Stimulated activated CD8-positive, alpha-beta memory T cell treated with anti-CD3 and anti-CD28 coated beads, Interleukin-4, amount 100 ng/mL, for 24 hours (primary cell): ENCODE measurements around the gene C14orf93.

Experiments used
- DNase-seq: peaks from one replicate; pipeline ENCODE4 v3.0.0-alpha.2; 2020; ENCODE audit warnings: low read depth

The C14orf93 gene

DNA sequence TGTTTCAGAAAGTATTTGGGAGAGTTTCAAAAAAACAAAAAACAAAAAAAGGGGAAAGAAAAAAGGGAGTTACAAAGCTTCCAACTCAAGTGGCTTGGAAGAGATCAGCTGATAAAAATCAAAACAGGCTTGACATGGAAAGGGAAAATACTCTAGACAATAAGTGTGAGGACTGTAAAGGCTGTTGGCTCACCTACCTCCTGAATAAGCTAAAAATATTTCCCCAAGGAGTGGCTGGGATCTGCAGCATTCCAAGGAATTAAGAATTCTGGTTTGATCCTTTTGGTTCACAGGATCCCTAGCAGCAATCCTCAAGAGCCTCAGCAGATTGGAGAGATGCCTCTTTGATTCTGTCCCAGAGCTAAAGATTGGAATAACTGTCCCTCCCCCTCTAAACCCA lies 16.4 kb downstream of the C14orf93 start:
- no peak for DNase-seq

DNA sequence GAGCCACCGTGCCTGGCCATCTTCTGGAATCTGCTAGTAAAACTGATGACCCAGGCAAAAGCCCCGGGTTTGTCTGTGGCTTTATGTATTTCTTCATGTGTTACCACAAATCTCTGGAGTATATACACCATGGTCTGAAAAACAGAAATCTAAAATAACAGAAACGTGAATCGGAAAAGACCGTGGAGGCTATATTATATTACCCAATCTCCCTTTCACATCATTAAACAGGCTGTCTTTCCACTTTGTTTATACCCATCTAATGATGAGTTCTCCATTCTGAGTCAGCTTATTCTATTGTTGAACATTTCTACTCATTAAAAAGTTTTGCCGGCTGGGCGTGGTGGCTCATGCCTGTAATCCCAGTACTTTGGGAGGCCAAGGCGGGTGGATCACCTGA lies 18.1 kb downstream of the C14orf93 start:
- DNase-seq, result no peak

DNA sequence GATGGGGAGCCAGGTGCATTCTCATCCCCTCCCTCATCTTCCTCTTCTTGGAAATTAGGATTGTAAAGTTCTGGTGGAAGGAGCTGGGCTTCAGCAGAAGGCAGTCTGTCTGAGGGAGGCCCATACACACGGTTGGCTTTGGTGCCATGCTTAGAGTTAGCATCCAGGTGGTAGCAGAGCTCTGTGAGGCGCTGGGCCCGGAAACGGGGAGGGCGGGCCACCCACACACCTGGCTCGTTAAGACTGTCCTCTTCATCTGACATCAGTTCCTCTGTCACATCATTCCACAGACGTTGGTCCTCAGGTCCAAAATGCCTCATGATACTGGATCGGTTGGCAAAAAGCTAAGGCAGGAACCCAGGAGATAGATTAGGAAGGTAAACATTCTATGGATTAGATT lies 22.7 kb downstream of the C14orf93 start:
- no peak for DNase-seq

DNA sequence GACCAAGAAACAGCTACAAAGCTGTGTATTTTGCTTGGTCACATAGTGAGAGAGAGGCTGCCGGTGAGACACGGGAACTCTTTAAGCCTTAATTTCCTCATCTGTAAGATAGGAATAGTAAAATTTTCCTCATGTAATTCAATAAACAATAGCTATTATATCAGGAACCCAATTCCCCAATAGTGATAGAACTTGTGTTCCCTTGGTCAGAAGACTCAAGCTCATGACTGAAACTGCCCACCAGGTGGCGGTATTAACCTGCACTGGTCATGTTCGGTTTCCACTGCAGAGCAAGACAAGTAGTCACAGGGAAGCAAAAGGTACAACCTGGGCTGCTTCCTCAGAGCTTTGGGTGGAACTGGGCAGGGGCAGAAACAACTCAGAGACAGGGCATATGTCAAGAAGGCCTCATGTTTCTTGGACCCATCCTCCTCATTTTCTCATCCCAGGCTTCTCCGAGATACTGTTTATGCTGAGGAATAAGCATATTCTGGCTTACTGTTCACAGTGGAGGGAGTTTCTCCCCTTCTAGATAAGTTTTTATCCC lies 23.4 kb downstream of the C14orf93 start:
- peak; percentile 77 for DNase-seq

DNA sequence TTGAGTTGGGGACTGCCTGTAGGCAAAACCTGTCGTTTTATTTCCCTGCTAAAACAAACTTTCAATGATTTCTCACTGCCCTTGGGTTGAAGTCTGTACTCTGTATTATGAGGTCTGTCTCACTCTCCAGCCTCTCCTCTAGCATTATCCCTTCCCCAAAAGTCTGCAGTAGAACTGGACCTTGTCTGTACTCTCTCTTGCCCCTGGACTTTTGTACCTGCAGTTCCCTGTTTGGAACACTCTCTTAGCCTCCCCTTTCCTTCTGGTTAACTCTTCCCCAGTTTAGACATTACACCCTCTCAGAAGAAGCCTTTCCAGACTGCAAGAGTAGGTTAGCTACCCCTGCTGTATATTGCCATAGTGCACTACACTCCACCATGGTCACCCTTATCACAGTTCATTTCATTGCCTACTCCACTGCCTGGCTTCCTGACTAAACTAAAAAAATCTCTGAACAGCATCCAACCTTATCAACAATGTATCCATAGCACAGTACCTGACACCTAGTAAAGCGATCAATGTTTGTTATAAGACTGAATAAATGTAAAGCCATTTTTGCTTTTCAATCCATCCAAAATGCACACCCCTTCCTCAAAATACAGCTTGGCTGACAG lies 23.9 kb downstream of the C14orf93 start:
- DNase-seq, result no peak

DNA sequence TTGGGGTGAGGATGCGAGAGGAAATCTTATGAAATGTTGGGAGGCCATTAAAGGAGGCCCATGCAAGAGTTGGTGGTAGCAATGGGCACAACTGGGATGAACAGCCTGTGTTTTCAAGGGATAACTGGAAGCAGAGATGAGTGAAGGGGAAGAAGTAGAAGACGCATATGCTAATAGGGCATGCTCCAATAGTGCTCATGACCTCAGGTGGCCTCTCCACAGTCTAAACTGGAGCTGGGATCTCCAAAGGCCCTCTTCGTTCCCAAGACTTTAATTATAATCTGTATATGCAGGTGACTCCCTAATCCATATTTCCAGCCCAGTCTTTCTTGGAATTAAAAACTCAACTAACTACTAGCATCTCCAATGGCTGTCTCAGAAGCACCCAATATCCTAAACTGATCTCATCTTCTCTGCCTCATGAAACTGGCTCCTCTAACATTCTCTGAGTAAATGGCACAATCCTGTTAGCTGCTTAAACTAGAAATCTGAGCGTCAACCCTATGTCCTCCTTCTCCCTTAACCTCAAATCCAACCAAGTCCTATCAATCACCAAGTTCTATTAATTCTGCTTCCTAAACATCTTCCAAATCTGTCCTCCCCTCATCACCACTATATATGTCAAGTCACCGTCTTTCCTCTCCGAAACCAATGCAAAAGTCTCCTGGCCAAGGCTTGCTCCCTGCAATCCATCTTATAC lies 24.8 kb downstream of the C14orf93 start:
- DNase-seq, result no peak

DNA sequence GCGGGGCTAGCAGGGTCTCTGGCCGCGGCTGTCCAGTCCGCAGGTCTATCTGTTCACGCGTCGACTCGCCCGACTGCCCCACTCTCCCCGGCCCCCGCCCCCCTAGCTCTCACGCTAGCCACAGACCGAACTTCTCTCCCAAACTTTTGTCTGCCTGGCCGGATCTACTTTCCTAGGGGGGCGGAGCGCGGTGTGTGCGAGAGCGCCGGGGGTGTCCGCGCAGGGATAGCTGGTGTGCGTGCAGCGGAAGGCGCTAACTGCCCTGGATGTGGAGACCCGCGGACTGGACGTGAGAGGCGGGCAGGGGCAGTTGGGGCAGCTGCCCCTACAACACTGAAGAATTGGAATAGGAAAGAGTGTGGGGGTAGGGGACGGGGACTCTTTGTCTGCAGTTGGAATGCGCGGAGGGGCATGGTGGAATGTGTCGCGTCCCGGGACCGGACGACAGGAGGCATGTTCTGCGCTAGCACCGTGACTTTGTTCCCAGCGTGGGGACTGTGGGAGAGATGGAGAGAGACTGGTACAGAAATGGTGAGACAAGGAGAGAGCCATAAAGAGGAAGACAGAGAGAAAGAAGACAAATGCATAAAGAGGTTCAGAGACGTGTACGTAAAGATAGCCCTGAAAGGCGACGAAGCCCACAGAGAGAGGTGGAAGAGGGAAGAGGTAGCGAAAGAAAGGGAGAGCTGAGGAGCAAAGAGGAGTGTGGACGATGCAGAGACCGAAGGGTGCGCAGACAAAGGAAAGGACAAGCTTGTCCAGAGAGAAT lies 27.3 kb downstream of the C14orf93 start, which contains the start of gene AJUBA:
AJUBA (minus strand) TSS at position 75 of the 769 bp plus-strand sequence. CDS start 285 bp downstream, outside the sequence.
- DNase-seq, result peak; percentile 56

DNA sequence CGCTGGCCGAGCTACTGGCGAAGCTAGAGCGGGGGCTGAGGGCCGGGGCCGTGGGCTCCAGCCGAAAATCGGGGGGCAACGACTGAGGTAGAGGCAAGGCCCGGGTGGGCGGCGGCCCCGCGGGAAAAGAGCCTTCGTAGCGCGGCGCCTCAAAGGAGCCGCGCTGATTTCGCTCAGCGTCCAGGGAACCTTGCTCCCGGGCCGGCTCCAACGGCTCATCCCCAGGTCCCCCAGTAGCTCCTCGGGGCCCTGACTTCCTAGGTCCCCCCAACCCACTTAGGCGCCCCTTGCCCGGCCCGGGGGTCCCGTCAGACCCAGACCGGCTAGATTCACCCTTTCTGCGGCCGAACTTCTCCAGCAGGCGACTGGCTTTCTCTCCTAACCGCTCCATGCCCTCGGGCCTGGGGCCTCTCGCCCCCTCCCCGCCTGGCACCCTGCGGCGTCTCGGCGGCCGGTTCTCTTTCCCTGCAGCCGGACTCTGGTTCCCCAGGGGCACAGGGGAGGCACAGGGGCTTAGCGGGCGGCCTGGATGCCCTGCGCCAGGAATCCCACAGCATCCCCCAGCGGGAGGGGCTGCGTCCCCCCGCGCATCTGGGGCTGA lies 28.0 kb downstream of the C14orf93 start:
- no peak for DNase-seq

DNA sequence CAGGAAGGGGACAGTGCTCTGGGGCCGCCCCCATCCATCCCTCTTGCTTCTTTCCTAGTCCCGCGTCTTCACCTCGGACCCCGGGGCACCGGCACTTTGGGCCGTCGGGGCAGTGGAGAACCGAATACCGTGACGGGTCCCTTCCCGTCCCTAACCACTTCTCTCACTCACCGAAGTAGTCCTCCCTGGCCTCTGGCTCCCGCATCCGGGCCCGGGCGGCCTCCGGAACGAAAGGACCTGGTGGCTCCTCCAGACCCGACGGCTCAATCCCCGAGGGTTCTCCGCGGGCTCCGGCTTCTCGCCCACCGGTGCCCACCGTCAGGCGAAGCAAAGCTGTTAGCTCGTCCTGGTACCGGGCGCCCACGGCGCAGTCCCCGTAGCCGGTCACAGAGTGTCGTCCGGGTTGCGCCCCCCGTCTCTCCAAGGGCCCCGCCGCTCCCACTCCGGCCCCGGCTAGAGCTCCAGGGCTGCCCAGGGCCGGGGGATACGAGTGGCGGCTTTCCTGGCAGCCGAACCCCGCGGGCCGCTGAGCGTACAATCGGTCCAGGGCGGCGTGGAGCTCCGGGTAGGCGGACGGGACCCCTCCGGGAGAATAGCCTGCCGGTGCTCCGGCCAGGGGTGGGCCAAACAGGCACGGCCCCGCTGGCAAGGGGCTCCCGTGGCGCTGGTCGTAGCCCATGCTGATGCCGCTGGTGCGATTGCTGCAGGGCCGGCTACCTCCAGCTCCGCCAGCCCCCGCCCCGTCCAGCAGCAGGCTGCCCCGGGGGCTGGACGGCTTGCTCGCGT lies 28.7 kb downstream of the C14orf93 start:
- no peak for DNase-seq

DNA sequence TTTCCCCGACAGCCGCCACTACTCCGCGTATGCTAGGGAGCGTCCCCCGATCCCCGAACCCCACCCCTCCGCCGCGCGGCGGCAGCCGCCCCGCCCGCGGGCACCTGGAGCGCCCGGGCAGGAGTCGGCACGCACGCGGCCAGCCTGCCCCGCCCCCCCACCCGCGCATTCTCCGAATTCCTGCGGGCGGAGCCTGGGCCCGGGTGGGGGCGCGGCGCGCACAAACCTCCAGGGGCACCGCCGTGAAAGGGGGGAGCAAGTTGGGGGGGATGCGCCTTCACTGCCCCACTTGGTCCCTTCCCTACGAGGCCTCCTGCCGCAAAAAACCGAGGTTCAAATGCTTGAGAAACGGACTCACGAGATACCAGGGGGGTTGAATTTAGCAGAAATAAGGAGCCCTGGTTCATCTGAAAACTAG lies 29.3 kb downstream of the C14orf93 start:
- DNase-seq, result peak; percentile 17

DNA sequence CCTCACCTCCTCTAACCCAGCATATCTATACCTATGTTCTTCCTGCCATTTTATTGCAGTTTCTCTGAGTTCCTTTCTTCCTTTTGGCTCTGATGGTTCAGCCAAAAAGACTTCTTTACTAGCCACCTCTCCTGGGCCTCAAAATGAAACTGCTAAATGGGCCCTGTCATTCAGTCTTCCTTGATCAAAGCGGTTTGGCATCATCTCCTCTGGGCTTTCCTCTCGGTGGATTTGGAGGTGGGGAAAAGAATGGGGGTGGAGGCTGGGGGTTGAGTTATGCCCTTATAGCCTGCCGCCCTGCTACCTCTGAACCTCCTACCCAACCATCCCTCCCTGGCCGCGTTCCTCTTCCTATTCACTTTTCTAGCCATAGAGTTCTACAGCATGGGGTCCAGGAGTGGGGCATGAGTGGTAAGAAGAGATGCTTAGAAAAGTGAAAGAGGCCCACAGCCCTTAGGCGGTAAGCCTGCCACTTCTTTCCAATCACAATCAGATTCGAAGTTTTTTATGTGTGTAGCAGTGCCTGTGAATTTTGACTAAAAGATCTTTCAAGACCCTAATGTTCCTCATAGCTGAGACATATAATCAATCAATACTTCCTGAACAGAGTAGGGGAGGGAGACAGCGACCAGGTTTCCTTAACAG lies 30.1 kb downstream of the C14orf93 start:
- DNase-seq, result no peak

DNA sequence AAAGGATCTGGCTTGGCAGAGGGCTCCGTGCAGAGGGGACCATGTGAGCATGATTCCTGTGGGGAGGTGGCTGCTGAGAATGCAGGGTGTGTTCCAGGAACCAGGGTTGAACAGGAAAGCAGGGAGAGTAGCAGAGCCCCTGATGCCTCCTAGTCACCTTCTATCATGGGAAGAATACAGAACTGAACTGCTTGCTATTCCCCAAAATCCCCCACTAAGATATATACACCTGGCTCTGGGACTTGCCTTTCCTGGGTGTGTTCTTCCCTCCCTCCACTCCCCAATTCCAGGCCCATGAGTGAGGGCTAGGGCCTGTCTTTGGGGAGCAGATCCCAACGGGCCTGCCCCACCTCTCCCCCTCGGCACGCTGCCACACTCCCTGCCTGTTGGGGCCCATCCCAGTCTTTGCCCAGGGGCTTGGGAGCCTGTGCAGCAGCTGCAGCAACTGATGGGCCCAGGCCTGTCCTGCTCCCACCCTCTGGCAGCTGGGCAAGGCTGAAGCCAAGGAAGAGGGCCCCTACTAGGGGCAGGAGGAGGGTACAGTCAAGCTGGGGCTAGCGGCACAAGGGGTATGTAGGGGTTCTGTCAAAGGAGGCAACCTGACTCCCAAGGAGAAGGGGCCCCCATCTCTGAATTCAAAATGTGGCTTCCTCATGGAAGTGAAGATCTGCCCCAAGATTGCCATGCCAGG lies 30.8 kb downstream of the C14orf93 start:
- DNase-seq, result no peak

DNA sequence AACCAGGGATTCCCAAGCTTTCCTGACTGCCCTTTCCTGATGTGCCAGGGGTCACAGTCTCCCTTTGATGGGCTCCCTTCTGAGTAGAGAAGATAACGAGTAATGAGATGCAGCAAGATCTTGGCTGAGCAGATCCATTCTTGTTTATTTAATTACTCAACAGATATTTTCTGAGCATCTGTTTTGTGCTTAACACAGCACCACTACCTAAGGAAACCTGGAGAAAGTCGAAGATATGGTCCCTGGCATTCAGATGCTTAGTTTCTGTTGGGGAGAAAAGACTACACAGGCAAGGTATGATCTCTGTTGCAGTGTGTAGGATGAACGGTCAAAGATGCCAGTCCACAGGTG lies 31.5 kb downstream of the C14orf93 start:
- DNase-seq, result no peak

DNA sequence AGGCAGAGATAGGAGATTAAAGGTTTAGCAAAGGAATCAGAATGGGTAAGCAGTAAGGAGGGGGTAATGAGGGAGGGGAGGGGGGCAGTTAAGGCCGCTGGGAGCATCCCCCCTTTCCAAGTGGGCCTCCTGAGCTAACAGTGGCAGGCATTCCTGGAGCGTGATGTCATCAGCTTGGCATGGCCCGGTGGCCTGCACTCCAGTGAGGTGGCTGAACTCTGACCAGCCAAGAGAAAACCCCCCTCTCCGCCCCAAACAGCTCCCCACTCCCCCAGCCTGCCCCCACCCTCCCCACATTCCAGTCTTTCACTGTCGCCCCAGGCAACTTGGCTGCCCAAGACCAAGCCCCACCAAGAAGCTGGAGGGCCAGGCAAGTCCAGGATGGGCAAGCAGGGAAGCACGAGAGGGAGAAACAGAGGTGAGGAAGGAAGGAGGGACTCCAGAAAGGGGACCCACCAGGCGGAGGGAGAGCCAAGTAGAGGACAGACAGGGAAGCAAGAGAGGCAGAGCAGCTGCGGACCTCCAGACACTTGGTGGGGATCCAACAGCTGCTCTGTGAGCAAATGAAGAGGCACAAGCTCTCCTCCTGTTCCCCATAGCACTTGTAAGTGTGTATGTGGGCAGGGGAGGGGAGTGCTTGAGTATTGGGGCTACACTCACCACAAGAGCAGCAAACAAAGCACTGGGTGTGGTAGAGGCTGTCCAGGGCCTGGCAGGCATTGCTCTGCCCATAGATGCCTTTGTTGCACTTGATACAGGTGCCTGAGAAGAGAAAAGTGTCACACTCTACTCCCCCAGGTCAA lies 32.1 kb downstream of the C14orf93 start:
- no peak for DNase-seq

DNA sequence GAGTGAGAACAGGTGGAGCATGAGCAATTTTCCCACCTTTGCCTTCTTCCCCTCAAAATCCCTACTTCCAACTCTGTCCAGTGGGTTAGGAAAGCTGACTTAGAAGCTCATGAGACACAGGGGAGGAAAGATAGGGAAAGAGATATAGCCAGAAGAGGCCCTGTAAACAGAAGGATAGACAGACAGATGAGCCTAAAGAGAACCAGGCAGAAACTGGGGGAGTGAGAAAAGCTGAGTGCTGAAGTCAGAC lies 32.6 kb downstream of the C14orf93 start:
- DNase-seq, result no peak

DNA sequence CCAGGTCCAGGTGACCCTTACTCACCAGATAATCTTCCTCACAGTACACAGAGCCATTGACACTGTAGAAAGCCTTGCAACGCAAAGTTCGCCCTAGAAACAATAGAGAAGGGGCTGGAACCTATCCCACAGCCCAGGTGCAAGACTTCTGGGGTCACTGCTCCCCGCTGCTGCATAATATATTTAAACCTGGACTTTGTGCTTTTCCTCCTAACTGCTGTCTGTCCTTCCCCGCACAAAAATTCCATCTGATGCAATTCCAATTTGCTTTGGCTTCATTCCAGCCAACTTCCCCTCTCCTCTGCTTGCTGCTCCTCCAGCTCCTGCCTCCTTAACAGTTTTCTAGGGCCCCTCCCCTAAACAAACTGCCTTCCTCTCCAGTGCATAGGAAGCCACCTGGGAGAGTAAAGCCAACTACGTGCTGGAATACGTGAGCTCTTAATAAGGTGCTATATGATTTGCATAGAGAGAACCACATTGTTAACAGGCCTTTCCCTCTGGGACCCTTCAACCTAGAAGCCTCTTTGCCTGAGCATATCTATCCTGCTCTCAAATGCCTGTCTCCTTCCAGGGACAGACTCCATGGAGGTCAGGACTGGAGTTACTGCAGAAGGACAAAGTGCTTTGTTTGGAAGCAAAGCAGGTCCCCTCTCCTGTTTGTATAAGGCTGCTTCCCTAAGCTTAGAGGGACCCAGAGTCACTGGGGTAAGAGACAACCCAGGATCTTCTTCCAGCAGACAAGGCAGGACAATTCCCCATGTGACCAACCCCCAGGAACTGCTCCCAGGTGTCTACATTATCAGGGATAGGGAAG lies 33.1 kb downstream of the C14orf93 start:
- no peak for DNase-seq

DNA sequence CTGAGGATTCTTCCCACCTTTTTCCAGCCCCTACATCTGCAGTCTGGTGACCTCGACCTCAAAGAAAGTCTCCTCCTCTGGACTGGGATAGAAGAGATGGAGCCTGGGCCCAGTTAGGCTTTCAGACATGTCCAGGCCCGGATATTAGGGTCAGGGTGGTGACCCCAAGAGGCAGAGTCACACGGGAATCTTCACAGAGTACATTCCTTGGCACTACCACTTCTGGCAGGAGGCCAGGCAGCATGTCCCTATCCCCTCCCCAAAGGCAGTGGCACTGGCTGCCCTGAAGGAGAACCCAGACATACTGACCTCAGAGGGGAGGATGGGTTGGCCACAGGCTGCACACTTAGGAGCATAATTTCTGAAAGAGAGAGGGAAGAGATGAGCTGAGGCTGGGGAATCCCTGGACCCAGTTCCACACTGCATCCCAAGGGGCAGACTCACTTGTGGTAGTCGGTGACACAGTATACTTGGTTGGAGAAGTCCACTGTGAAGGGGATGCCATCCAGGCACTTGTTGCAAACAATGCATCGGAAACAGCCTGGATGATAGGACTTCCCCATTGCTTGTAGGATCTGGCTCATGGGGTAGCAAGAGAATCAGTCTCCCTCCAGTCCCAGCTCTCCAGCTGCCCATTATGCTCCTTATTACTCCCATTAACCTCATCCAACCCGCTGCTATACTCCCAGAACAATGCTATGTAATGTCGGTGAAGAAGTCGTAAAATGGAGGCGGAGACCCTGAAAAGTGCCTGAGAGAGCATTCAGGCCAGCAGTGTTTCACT lies 35.2 kb downstream of the C14orf93 start:
- DNase-seq, result no peak
